HEK293 (cell line): Measurements from ENCODE around the gene LSM14B.

Experiments
- CTCF ChIA-PET: fragments of 350-600 bp; formaldehyde crosslinking; extraction: SDS; loops from one replicate; lab custom pipeline; 2021; ENCODE audit warnings: antibody characterized with exemption; lab: Yijun Ruan, JAX
- POLR2A ChIA-PET: fragments of 300-600 bp; formaldehyde crosslinking; extraction: SDS; loops from one replicate; lab custom pipeline; 2020; ENCODE audit warnings: antibody characterized with exemption, inconsistent platforms; lab: Yijun Ruan, JAX
- H3K27ac ChIP-seq: fragments of 200-500 bp; sonication (Bioruptor generic); 2 replicates; pipeline ENCODE4 v1.5.1; 2014; ENCODE audit warnings: low read depth, low read length, control low read depth, inconsistent platforms; ENCODE audit errors: extremely low read depth
- H3K36me3 ChIP-seq, 2 experiments: fragments of 200-500 bp in 1 of 2; sonication (Bioruptor generic) in 1 of 2; 1 replicate in 1 of 2; 2 replicates in 1 of 2; pipeline ENCODE4 v1.5.1; 2014 to 2017; ENCODE audit warnings: inconsistent platforms in 2 of 2, low read length in 2 of 2; ENCODE audit not compliant: control insufficient read depth in 2 of 2, insufficient read depth in 1 of 2
- H3K4me1 ChIP-seq: fragments of 200-500 bp; sonication (Bioruptor generic); 2 replicates; pipeline ENCODE4 v1.5.1; 2014; ENCODE audit warnings: mild to moderate bottlenecking, low read length, inconsistent platforms; ENCODE audit not compliant: control insufficient read depth, insufficient read depth
- H3K4me3 ChIP-seq: 2 replicates; pipeline ENCODE4 v1.5.1; 2011; ENCODE audit warnings: low read depth, mild to moderate bottlenecking, control low read depth, low read length, moderate library complexity
- H3K9me3 ChIP-seq: fragments of 200-500 bp; sonication (Bioruptor generic); 2 replicates; pipeline ENCODE4 v1.5.1; 2014; ENCODE audit warnings: low read depth, low read length, inconsistent platforms; ENCODE audit not compliant: control insufficient read depth, insufficient read depth
- GFI1B ChIP-seq: fragments of 450-650 bp; formaldehyde crosslinking; IDR thresholded peaks from 2 replicates; pipeline ENCODE4 v1.5.1; 2016; ENCODE audit warnings: missing biosample characterization, missing genetic modification characterization
- HOXD13 ChIP-seq: sonication (generic); formaldehyde crosslinking; IDR thresholded peaks from 2 replicates; pipeline ENCODE4 v1.8.0; 2022; ENCODE audit warnings: missing genetic modification reagents, borderline replicate concordance
- IKZF3 ChIP-seq: fragments of 450-650 bp; IDR thresholded peaks from 2 replicates; pipeline ENCODE4 v1.5.0; 2018; ENCODE audit warnings: missing biosample characterization, mild to moderate bottlenecking, missing genetic modification characterization, moderate library complexity
- KLF10 ChIP-seq: fragments of 450-650 bp; IDR thresholded peaks from 2 replicates; pipeline ENCODE4 v1.5.1; 2018; ENCODE audit warnings: missing biosample characterization, mild to moderate bottlenecking, missing genetic modification characterization
- KLF7 ChIP-seq: fragments of 450-650 bp; formaldehyde crosslinking; IDR thresholded peaks from 2 replicates; pipeline ENCODE4 v1.5.1; 2016; ENCODE audit warnings: missing biosample characterization, missing genetic modification characterization, borderline replicate concordance
- SALL2 ChIP-seq: fragments of 450-650 bp; formaldehyde crosslinking; IDR thresholded peaks from 2 replicates; pipeline ENCODE4 v1.5.0; 2017; ENCODE audit warnings: missing biosample characterization, mild to moderate bottlenecking, missing genetic modification characterization, borderline replicate concordance
- SCRT2 ChIP-seq: fragments of 450-650 bp; formaldehyde crosslinking; IDR thresholded peaks from 2 replicates; pipeline ENCODE4 v1.5.1; 2016; ENCODE audit warnings: missing biosample characterization, missing genetic modification characterization
- ZBTB48 ChIP-seq: fragments of 450-650 bp; formaldehyde crosslinking; IDR thresholded peaks from 2 replicates; pipeline ENCODE4 v1.5.1; 2016; ENCODE audit warnings: missing biosample characterization, missing genetic modification characterization
- ZNF114 ChIP-seq: fragments of 450-650 bp; formaldehyde crosslinking; IDR thresholded peaks from 2 replicates; pipeline ENCODE4 v1.5.0; 2017; ENCODE audit warnings: missing biosample characterization, missing genetic modification characterization
- ZNF140 ChIP-seq: fragments of 450-650 bp; formaldehyde crosslinking; IDR thresholded peaks from 2 replicates; pipeline ENCODE4 v1.5.1; 2016; ENCODE audit warnings: missing biosample characterization, missing genetic modification characterization
- ZNF2 ChIP-seq: fragments of 450-650 bp; formaldehyde crosslinking; IDR thresholded peaks from 2 replicates; pipeline ENCODE4 v1.5.1; 2016; ENCODE audit warnings: missing biosample characterization, missing genetic modification characterization
- ZNF239 ChIP-seq: fragments of 450-650 bp; formaldehyde crosslinking; IDR thresholded peaks from 2 replicates; pipeline ENCODE4 v1.5.1; 2016; ENCODE audit warnings: missing biosample characterization, missing genetic modification characterization
- ZNF248 ChIP-seq: fragments of 450-650 bp; formaldehyde crosslinking; IDR thresholded peaks from 2 replicates; pipeline ENCODE4 v1.5.1; 2017; ENCODE audit warnings: missing biosample characterization, missing genetic modification characterization
- ZNF274 ChIP-seq, 2 experiments: fragments of 200-500 bp in 1 of 2; fragments of 450-650 bp in 1 of 2; sonication (Bioruptor generic) in 1 of 2; formaldehyde crosslinking in 1 of 2; IDR thresholded peaks; 2 replicates each; pipeline versions ENCODE4 v1.5.1 to v1.6.1; 2014 to 2016; ENCODE audit warnings: borderline replicate concordance in 1 of 2, inconsistent platforms in 1 of 2, low read length in 1 of 2, missing biosample characterization in 1 of 2, missing genetic modification characterization in 1 of 2
- ZNF416 ChIP-seq: fragments of 450-650 bp; formaldehyde crosslinking; IDR thresholded peaks from 2 replicates; pipeline ENCODE4 v1.5.1; 2016; ENCODE audit warnings: missing biosample characterization, missing genetic modification characterization
- ZNF423 ChIP-seq: fragments of 450-650 bp; formaldehyde crosslinking; IDR thresholded peaks from 2 replicates; pipeline ENCODE4 v1.5.1; 2016; ENCODE audit warnings: missing biosample characterization, missing genetic modification characterization
- ZNF555 ChIP-seq: fragments of 450-650 bp; formaldehyde crosslinking; conservative IDR thresholded peaks from 2 replicates; pipeline ENCODE4 v1.5.1; 2017; ENCODE audit warnings: missing biosample characterization, mild to moderate bottlenecking, missing genetic modification characterization, inconsistent platforms
- ZNF664 ChIP-seq: fragments of 450-650 bp; formaldehyde crosslinking; IDR thresholded peaks from 2 replicates; pipeline ENCODE4 v1.5.1; 2016; ENCODE audit warnings: missing biosample characterization, missing genetic modification characterization
- ZNF785 ChIP-seq: fragments of 450-650 bp; formaldehyde crosslinking; IDR thresholded peaks from 2 replicates; pipeline ENCODE4 v1.5.1; 2016; ENCODE audit warnings: missing biosample characterization, missing genetic modification characterization
- ZSCAN30 ChIP-seq: fragments of 450-650 bp; IDR thresholded peaks from 2 replicates; pipeline ENCODE4 v1.5.1; 2018; ENCODE audit warnings: missing biosample characterization, mild to moderate bottlenecking, missing genetic modification characterization, moderate library complexity
- TF ChIP-seq, protein P1 (sequence below): fragments of 450-650 bp; formaldehyde crosslinking; IDR thresholded peaks from 2 replicates; pipeline ENCODE4 v1.5.1; 2016; ENCODE audit warnings: missing biosample characterization, missing genetic modification characterization
- TF ChIP-seq, protein P2 (sequence below): fragments of 450-650 bp; formaldehyde crosslinking; conservative IDR thresholded peaks from 2 replicates; pipeline ENCODE4 v1.5.1; 2016; ENCODE audit warnings: low read depth, missing biosample characterization, missing genetic modification characterization

The LSM14B gene

DNA sequence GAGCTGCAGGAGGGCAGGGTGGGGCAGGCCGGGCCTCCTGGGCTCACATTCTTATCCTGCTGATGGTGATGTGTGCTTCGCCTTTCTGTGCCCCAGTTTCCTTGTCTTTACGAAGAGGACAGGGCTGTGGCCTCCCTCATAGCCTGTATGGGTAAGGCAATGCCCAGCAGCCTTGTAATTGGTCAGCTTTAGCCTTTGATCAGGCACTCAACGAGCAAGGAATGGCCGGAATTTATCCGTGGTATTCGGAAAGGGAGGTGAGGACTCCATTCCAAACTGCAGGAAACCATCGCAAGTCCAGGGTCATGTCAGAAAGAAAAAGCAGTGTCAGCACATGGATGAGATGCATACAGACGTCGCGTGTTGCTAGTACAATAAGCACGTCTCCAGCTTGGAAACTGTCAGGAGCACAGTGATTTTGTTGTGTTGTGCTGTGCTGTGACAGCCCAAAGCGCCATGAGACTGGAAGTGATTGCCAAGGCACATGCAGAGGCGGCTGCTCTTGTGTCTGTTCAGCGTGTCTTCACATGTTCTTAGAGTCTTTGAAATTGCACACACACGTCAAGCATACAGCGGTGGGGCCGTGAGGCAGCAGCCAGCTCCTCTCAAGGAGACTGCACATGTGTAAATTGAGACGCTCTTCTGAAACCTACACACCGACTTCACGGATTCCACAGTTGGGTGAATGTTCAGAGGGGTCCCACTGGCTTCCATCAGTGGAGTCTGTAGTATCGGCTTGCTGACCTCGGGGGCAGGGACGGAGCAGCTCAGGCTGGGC, 27.4 kb downstream of the LSM14B start:
- Histone ChIP-seq H3K36me3 (peaks cover 0 to 26% of the 10 kb centered on the region in 2 experiments; a peak in 1 of 3 replicates), H3K4me3 (no peak overlapping the region), H3K4me1 (no peaks in the 10 kb centered on the region), H3K27ac (no peak overlapping the region), H3K9me3 (no peaks in the 10 kb centered on the region)
- ChIA-PET CTCF (interaction anchor here (0.6 to 1.8 kb wide), 3 partner anchors 8 to 413 kb away, joined by 3 to 4 read pairs (median 3); no protein-coding TSS in a partner anchor), POLR2A (no interaction called here)
- TF ChIP-seq SALL2 (tag by site-specific recombination), result no peak
- TF ChIP-seq, protein P1, sequence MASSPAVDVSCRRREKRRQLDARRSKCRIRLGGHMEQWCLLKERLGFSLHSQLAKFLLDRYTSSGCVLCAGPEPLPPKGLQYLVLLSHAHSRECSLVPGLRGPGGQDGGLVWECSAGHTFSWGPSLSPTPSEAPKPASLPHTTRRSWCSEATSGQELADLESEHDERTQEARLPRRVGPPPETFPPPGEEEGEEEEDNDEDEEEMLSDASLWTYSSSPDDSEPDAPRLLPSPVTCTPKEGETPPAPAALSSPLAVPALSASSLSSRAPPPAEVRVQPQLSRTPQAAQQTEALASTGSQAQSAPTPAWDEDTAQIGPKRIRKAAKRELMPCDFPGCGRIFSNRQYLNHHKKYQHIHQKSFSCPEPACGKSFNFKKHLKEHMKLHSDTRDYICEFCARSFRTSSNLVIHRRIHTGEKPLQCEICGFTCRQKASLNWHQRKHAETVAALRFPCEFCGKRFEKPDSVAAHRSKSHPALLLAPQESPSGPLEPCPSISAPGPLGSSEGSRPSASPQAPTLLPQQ (tag by site-specific recombination), result no peak
- no peak for TF ChIP-seq ZNF664 (tag by site-specific recombination)
- no peak for TF ChIP-seq HOXD13
- TF ChIP-seq ZSCAN30, result no peak

DNA sequence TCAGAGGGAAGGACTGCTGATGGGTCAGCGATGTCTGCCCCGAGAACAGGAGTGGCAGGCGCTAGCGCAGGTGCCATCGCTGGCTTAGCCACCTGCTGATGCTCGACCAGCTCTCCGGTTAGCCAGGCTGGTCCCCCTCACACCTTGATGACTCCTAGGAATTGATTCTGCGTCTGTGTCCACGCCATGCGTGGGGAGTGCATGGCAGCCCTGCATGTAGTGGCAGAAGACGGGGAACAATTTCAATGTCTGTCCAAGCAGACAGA, 28.0 kb downstream of the LSM14B start:
- CTCF ChIA-PET, result interaction anchor here (0.6 to 1.8 kb wide), 2 partner anchors 9 to 102 kb away, joined by 3 to 4 read pairs; no protein-coding TSS in a partner anchor
- Histone ChIP-seq H3K27ac (no peak overlapping the region), H3K4me3 (no peak overlapping the region), H3K9me3 (no peaks in the 10 kb centered on the region), H3K4me1 (no peaks in the 10 kb centered on the region), H3K36me3 (peaks cover 0 to 23% of the 10 kb centered on the region in 2 experiments; a peak in 1 of 3 replicates)
- TF ChIP-seq ZNF140 (tag by site-specific recombination), result no peak
- no peak for TF ChIP-seq ZNF114 (tag by site-specific recombination)
- no peak for TF ChIP-seq KLF7 (tag by site-specific recombination)
- TF ChIP-seq ZBTB48 (tag by site-specific recombination), result no peak
- no peak for TF ChIP-seq GFI1B (tag by site-specific recombination)
- TF ChIP-seq ZNF423, result no peak
- no peak for TF ChIP-seq ZNF555 (tag by site-specific recombination)
- TF ChIP-seq KLF10 (tag by site-specific recombination), result no peak
- no peak for TF ChIP-seq ZNF239 (tag by site-specific recombination)
- TF ChIP-seq ZNF2 (tag by site-specific recombination), result no peak
- TF ChIP-seq SCRT2 (tag by site-specific recombination), result no peak
- no peak for TF ChIP-seq ZNF416 (tag by site-specific recombination)
- TF ChIP-seq, protein P2, sequence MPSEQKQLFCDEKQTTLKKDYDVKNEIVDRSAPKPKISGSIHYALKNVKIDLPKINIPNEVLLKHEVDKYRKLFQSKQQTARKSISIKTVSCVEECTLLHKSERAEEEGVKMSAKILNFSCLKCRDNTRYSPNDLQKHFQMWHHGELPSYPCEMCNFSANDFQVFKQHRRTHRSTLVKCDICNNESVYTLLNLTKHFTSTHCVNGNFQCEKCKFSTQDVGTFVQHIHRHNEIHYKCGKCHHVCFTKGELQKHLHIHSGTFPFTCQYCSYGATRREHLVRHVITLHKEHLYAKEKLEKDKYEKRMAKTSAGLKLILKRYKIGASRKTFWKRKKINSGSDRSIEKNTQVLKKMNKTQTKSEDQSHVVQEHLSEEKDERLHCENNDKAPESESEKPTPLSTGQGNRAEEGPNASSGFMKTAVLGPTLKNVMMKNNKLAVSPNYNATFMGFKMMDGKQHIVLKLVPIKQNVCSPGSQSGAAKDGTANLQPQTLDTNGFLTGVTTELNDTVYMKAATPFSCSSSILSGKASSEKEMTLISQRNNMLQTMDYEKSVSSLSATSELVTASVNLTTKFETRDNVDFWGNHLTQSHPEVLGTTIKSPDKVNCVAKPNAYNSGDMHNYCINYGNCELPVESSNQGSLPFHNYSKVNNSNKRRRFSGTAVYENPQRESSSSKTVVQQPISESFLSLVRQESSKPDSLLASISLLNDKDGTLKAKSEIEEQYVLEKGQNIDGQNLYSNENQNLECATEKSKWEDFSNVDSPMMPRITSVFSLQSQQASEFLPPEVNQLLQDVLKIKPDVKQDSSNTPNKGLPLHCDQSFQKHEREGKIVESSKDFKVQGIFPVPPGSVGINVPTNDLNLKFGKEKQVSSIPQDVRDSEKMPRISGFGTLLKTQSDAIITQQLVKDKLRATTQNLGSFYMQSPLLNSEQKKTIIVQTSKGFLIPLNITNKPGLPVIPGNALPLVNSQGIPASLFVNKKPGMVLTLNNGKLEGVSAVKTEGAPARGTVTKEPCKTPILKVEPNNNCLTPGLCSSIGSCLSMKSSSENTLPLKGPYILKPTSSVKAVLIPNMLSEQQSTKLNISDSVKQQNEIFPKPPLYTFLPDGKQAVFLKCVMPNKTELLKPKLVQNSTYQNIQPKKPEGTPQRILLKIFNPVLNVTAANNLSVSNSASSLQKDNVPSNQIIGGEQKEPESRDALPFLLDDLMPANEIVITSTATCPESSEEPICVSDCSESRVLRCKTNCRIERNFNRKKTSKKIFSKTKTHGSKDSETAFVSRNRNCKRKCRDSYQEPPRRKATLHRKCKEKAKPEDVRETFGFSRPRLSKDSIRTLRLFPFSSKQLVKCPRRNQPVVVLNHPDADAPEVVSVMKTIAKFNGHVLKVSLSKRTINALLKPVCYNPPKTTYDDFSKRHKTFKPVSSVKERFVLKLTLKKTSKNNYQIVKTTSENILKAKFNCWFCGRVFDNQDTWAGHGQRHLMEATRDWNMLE (tag by site-specific recombination), result no peak
- no peak for TF ChIP-seq ZNF248
- no peak for TF ChIP-seq ZNF274 (IDR thresholded peaks at IDR 0.05; ENCODE audit: low read length)
- no peak for TF ChIP-seq ZNF274 (tag by site-specific recombination; IDR thresholded peaks at IDR 0.05; ENCODE audit: borderline replicate concordance)
- TF ChIP-seq ZNF785 (tag by site-specific recombination), result no peak
- no peak for TF ChIP-seq IKZF3
- POLR2A ChIA-PET, result no interaction called here
